HG02852 (cell line): Measurements from ENCODE around the gene FAH.

Source experiments
- ATAC-seq: cut with Tn5 transposase; IDR thresholded peaks from one replicate; pipeline ENCODE4 v1.9.1; 2021; ENCODE audit warnings: mild to moderate bottlenecking, moderate library complexity; ENCODE audit not compliant: unreplicated experiment

Gene FAH

GRCh38 chr15:80194186-80194585 lies 41.4 kb downstream of the FAH start:
- no peak for ATAC-seq

DNA sequence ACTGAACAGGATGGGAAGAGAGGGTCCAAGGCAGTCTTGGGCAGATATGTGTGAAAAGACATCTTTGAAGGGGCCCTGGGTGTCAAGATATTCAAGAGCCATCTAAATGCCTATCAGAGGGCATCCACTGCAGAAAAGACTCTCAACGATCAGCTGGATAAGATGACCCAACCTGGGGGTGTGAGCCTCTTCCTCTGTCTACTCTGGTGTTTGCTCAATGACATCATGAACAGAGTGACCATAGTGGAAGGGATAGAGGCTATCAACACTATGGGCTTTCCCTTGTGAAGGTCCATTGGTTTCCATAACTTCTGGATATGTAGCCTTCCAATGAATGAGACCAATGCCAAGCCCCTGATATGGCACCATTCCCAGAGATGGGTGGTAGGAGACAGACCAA lies 42.1 kb downstream of the FAH start:
- ATAC-seq = no peak

- ATAC-seq = no peak
Observed at GRCh38 chr15:80199366-80199765, 46.6 kb downstream of the FAH start.

DNA sequence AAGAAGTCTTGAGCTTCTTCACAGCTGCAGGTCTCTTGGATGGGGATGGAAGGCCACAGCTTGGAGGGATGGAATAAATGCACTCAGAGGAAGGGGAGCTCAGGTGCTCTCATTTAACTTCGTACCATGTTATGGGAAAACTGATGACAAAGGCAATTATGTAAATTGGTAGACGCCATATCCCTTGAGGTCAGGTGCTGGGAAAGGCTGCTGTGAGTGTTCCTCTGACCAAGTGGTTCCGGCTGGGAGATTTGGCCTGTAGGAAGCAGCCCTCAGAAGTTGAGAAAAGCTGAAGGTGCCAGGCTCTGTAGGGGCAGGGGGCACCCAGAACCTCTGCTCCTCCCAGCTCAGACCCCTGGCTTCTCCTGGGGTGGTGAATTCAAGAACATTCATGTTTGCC lies 47.1 kb downstream of the FAH start:
- no peak for ATAC-seq

DNA sequence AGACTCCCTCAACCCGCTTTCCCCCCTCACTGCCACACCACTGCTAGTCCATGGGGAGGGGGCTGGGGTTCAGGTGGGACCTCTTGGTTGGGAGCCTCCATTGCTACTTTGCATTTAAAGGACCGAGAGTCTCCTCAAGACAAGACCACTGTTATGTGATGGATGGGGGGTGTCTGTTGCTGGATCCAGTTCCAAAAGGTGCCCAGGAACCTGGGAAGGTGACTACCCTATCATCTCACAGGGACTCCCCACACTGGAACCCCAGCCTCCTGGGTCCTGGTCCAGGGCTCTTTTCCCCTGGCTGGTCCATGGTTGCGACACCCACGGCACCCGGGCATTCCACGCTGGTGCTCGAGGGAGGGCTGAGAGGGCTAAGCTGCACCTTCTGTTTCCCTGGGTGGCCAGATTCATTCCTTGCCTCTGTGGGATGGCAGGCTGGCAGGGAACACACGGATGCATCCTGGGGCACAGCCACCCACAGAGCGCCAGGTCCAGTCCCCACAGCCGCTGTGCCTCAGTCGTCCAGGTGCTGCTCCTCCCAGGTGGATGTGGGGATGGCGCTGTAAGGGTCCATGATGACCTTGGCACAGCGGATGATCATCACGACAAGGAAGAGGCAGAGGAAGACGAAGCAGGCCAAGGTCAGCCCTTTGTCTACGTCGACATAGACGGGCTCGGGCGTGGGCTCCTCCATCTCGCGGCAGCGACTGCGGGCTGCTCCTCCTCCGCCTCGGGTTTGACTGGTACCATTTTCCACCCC lies 48.6 kb downstream of the FAH start:
- ATAC-seq = no peak

- no peak for ATAC-seq
Observed at GRCh38 chr15:80202016-80202315, 49.2 kb downstream of the FAH start.

DNA sequence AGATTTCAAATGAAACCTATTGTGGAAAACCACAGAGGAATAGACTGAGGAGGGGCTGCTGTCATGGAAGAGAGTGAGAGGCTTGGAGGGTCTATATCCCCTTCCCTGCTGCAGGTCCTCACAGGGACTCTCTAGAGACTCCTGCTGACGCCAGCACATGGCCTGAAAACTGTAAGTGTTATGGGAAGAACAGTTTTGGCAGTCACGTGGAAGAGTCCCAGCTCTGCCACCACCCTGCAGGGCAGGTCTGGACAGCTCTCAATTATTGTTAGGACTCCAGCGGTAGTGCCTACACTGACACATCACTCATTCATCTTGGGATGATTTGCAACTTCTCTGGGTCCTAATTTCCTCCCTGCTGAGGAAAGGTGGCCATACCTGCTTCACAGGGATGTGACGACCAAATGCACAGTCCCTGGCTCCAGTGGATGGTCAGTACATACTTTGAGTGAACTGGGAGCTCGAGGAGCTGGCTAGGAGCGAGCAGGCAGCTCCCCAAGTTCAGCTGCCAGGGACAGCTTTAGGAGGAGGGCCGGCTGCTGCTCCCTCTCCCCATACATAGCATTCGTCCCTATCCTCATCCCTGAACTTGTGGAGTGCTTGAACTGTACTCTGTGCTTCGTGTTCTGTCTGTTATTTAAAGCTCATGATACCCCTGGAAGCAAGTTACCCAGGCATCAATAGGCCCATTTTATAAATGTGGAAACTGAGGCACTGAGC lies 50.0 kb downstream of the FAH start:
- no peak for ATAC-seq

GRCh38 chr15:80203361-80203885 lies 50.6 kb downstream of the FAH start:
- no peak for ATAC-seq

- ATAC-seq = no peak
Observed at GRCh38 chr15:80204231-80204630, 51.4 kb downstream of the FAH start.

GRCh38 chr15:80207887-80208286 lies 55.1 kb downstream of the FAH start:
- no peak for ATAC-seq

DNA sequence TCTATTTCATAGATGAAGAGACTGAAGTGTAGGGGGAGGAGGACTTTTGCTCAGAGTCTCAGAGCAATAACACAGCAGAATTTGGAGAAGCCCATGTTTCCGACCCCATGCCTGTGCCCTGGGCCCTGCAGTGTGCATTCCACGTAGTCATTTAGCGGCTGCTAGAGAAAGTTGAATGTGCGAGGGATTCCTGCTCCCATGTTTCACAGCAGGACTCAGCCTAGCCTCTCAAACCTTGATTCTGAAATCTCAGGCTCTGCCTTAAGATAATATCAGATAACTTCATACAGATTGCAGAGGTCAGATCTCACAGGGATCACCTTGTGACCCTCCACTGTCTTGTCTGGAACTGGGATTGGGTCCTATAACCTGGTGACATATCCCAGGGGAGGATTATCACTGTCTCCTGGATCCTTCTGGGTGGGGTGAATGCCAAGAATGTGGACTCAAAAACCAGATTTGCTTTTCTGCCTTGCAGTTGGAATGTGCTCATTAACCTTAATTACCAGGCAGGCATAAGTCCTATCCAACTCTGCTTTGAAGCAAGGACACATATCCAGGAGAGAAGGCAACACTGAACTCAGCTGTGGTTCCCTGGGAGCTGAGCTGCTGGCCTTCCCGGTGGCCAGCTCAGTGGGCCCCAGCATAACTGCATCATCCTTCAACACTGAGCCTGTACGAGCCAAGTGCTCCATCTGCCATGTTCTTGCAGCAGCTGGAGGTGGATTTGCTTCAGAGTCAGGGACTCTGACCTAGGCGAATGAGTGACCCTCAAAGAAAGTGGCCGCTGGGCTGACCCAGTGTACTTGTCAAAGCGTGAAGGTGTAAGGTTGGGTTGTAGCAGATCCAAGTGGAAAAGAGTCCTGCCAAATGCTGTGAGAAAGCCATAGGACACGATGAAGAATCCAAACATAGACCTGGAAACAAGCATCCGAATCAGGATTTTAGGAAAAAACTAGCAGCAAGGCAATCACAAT lies 56.2 kb downstream of the FAH start:
- no peak for ATAC-seq

DNA sequence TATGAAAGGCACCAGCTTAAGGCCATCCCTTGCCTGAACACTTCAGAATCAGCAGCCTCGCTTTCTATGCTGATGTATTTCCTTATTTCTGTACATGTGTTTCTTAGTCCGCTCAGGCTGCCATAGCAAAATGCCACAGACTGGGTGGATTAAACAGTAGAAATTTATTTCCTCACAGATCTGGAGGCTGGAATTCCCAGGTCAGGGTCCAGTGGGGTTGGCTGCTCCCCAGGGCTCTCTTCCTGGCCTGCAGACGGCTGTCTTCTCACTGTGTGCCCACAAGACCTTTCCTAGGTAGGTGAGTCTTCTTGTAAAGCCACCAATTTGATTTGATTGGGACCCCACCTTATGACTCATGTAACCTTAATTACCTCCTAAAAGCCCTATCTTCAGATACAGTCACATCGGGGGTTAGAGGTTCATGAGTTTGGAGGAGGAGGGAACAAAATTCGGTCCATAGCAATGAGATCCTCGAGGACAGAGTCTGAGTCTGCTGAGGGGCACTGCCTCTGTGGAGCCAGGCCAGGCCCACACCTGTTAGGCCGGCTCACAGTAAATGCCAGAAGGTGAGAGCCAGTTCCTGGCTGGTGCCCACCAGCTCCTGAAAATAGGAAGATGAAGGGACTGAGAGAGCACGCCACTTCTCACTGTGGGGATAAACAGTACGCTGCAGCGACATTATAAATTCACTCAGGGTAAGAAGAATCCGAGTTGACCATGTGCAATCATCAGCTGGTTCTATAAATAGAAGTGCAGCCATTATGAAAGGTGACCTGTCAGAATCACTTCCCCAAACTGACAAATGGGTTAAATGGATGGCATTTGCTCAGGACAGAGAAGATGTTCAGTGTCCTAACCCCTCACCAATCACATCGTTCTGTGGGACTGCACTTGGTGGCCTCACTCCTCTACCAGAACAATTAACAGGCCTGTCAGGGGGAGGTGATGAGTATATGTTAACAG lies 58.1 kb downstream of the FAH start:
- ATAC-seq = no peak

- ATAC-seq = no peak
Observed at GRCh38 chr15:80211976-80212375, 59.2 kb downstream of the FAH start.

GRCh38 chr15:80214910-80215309 lies 62.1 kb downstream of the FAH start:
- no peak for ATAC-seq

DNA sequence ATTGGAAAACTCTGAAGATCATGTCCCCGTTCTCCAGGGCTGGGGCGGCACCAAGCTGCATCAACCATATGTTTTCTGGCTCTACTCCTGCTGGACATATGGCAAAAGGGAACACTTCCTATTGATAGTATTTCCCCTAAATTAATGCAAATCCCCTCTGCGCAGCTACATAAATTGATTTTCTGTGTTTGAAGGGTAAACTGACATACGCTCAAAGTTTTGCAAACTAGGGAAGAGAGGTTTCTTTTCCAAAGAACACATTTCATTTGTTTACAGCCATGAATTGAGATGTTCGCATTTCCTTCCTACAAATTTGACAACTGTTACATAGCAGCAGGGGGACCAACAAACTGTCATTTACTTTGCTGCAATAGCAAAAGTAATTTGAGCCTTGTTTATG lies 63.3 kb downstream of the FAH start:
- ATAC-seq = no peak

DNA sequence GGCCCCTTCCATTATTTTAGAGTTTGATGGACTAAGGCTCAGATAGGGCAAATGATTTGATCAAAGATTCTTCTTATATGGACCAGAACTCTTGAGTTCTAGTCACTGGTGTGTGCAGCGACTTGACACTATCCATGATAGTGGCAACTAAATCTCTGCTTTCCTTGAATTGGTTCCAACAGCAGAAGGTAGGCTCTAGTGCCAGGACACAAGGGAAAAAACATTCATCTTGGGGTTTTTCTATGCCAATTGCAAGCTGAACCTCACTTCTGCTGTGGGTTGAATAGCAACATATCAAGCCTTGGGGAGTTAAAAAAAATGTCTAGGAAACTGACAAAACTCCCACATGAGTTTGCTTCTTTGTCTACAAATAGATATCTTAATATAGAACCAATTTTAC lies 64.1 kb downstream of the FAH start:
- ATAC-seq = no peak

DNA sequence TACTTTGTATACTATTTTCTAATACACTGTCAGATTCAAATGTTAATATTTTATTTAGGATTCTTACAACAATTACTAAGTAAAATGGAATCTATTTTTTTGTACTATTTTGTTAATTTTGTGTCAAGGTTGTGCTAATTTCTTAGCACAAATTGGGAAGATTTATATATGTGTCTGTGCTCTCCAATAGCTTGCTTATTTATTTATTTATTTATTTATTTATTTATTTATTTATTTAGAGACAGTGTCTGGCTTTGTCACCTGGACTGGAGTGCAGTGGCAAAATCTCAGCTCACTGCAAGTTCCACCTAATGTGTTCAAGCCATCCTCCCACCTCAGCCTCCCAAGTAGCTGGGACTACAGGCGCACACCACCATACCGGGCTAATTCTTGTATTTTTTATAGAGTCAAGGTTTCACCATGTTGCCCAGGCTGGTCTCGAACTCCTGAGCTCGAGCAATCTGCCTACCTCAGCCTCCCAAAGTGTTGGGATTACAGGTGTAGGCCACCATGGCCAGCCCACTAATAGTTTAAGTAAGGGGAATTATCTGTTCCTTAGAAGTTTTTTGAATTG lies 64.6 kb downstream of the FAH start:
- ATAC-seq = no peak

DNA sequence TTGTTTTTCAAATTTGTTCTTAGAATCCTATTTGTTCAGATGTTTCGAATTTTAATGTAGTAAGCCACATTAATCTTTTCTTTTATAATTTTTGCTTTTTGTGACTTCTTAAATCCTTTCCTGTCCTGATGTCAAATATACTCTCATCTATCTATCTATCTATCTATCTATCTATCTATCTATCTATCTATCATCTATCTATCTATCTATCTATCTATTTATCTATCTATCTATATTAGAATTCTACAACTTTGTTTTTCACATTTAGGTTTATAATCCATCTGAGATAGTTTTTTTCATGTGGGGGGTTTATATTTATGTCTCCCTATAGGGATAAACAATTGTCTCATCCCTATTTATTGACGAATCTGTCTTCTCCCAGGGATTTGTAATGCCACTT lies 67.2 kb downstream of the FAH start:
- no peak for ATAC-seq

GRCh38 chr15:80228959-80229610 lies 76.3 kb downstream of the FAH start:
- no peak for ATAC-seq
